Cardiac muscle cell (in vitro differentiated cells and primary cell): Measurements from ENCODE around the gene CEACAM3. TPM values are rescaled to one million over a fixed set of nuclear protein-coding genes. Genes with fewer than 3 reads are reported as not detected.

Experiments
- DNase-seq, 2 donors: peaks; one replicate each; pipeline versions ENCODE4 v3.0.0 to v3.0.0-alpha.2; 2010 to 2017; ENCODE audit warnings: low read depth in 1 of 2, low spot score in 1 of 2
- H3K27ac ChIP-seq: fragments of 200-600 bp; sonication (generic); 2 replicates; pipeline ENCODE4 v1.5.1; 2016
- H3K27me3 ChIP-seq: fragments of 200-600 bp; sonication (generic); 2 replicates; pipeline ENCODE4 v1.6.0; 2016; ENCODE audit warnings: control low read depth
- H3K36me3 ChIP-seq: fragments of 200-600 bp; sonication (generic); 2 replicates; pipeline ENCODE4 v1.5.1; 2016; ENCODE audit warnings: control low read depth
- H3K4me1 ChIP-seq: fragments of 200-600 bp; sonication (generic); 2 replicates; pipeline ENCODE4 v1.8.1; 2017; ENCODE audit warnings: low read depth, mild to moderate bottlenecking, mixed run types
- H3K4me3 ChIP-seq: fragments of 200-600 bp; sonication (generic); 2 replicates; pipeline ENCODE4 v1.5.1; 2016; ENCODE audit warnings: mild to moderate bottlenecking
- H3K9me3 ChIP-seq: fragments of 200-600 bp; sonication (generic); 2 replicates; pipeline ENCODE4 v1.5.1; 2017; ENCODE audit warnings: low read depth, mild to moderate bottlenecking, control low read depth
- CTCF ChIP-seq: IDR thresholded peaks from 2 replicates; pipeline ENCODE4 v1.5.1; 2012; ENCODE audit warnings: low read depth, mild to moderate bottlenecking, low read length
- polyA plus RNA-seq: library from polyadenylated mRNA; unstranded; fragments of >200 nt; fragmentation: Nextera tagmentation; extraction: Ambion mirVana; gene quantifications from 2 replicates; pipeline ENCODE4 v1.2.1, GENCODE V29; 2016
- total RNA-seq: library from RNA; depleted of rRNA; stranded (reverse); fragments of >200 nt; gene quantifications from 2 replicates; pipeline ENCODE4 v1.2.3, GENCODE V29; 2016

CEACAM3 gene
- total and polyA plus RNA-seq, 2 experiments from 2014 or later: not detected

- DNase-seq: no peak
- no peak for TF ChIP-seq CTCF
- H3K27me3 ChIP-seq: no peaks in the 10 kb centered on the region
- H3K27ac ChIP-seq: no peak overlapping the region
- H3K4me3 ChIP-seq: no peak overlapping the region
- no peaks in the 10 kb centered on the region for H3K36me3 ChIP-seq
- H3K4me1 ChIP-seq: no peaks in the 10 kb centered on the region
- no peaks in the 10 kb centered on the region for H3K9me3 ChIP-seq
These were observed 14.6 kb downstream of the CEACAM3 start for GRCh38 chr19:41811036-41811435.

GRCh38 chr19:41811981-41812380 lies 15.6 kb downstream of the CEACAM3 start:
- TF ChIP-seq CTCF: no peak
- H3K36me3 ChIP-seq: no peaks in the 10 kb centered on the region
- no peak overlapping the region for H3K4me3 ChIP-seq
- H3K27me3 ChIP-seq: no peaks in the 10 kb centered on the region
- no peak for DNase-seq
- no peaks in the 10 kb centered on the region for H3K4me1 ChIP-seq
- no peaks in the 10 kb centered on the region for H3K9me3 ChIP-seq
- no peak overlapping the region for H3K27ac ChIP-seq

- no peaks in the 10 kb centered on the region for H3K9me3 ChIP-seq
- no peak for TF ChIP-seq CTCF
- H3K36me3 ChIP-seq: no peaks in the 10 kb centered on the region
- no peaks in the 10 kb centered on the region for H3K4me1 ChIP-seq
- no peak overlapping the region for H3K27ac ChIP-seq
- no peak overlapping the region for H3K4me3 ChIP-seq
- H3K27me3 ChIP-seq: no peaks in the 10 kb centered on the region
- DNase-seq: no peak
These were observed 17.5 kb downstream of the CEACAM3 start for GRCh38 chr19:41813911-41814310.

- Histone ChIP-seq H3K27me3 (no peaks in the 10 kb centered on the region), H3K36me3 (no peaks in the 10 kb centered on the region), H3K27ac (no peak overlapping the region), H3K9me3 (no peaks in the 10 kb centered on the region), H3K4me1 (no peaks in the 10 kb centered on the region), H3K4me3 (no peak overlapping the region)
- DNase-seq: no peak
- TF ChIP-seq CTCF: no peak
These were observed 18.9 kb downstream of the CEACAM3 start for GRCh38 chr19:41815301-41815700.

GRCh38 chr19:41816761-41817160 lies 20.4 kb downstream of the CEACAM3 start:
- Histone ChIP-seq H3K9me3 (no peaks in the 10 kb centered on the region), H3K27ac (no peak overlapping the region), H3K27me3 (no peaks in the 10 kb centered on the region), H3K4me1 (no peaks in the 10 kb centered on the region), H3K36me3 (no peaks in the 10 kb centered on the region), H3K4me3 (no peak overlapping the region)
- TF ChIP-seq CTCF: no peak
- no peak for DNase-seq
